Middle frontal gyrus (tissue), 1 donor: Measurements from ENCODE around the gene ZMPSTE24.
"Not testable (repeated sequence)": the region's sequence is repeated elsewhere in the genome, so short reads cannot be mapped to it uniquely, and the experiment has no call there.

ENCODE experiments used
- DNase-seq: peaks from one replicate; pipeline ENCODE4 v3.0.0-alpha.2; 2015; ENCODE audit warnings: low spot score; ENCODE audit errors: extremely low spot score

Gene ZMPSTE24

GRCh38 chr1:40316595-40317393, 58.8 kb downstream of the ZMPSTE24 start, which contains the start of gene COL9A2:
Gene COL9A2, minus strand, starts transcription at chr1:40317286. Its CDS starts 89 bp downstream, at chr1:40317197.
- DNase-seq, result peak; percentile 71

DNA sequence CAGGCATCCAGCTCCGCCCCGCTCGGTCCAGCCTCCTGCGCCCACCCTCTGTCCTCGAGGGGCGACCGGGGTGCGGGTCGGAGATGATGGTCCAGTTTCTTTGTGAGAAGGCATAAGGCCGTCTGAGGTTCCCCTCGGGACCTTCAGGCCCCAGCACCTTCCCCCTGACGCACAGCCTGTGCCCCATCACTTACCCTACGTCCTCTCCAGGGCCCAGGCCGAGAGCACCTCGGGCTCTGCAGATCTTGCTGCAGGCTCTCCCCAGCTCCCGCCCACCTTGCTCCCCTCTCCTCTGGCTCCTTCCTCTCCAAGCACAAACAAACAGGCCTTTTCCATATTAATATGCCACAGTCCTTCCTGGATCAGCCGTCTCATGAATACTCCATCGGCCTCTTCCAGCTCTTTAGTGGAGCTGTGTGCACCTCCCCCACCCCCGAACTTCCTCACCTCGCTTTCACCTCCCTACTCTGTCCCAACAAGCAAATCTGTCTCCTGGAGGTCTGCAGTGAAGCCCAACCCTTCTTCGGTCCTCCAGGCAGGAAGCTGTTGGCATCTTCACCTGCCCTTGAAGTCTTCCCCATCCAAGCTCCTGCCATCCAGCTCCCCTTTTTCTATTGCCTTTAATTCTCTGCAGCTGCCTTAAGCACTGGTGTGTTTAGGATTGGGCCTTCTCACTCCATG, 59.5 kb downstream of the ZMPSTE24 start:
- no peak for DNase-seq

DNA sequence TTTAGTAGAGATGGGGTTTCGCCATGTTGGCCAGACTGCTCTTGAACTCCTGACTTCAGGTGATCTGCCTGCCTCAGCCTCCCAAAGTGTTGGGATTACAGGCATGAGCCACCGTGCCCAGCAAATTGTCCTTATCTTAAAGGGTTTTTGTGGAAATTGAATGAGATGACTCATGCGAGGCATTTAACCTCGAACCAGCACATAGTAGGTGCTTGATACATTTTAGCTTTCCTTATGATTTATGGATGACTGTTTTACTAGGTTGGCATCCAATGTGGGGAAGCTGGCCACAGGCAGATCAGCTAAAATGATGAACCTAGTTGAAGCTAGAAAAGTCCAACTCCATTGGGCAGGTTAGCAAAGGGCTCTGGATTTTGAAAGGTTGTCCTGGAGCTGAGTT, 60.4 kb downstream of the ZMPSTE24 start:
- DNase-seq, result no peak

DNA sequence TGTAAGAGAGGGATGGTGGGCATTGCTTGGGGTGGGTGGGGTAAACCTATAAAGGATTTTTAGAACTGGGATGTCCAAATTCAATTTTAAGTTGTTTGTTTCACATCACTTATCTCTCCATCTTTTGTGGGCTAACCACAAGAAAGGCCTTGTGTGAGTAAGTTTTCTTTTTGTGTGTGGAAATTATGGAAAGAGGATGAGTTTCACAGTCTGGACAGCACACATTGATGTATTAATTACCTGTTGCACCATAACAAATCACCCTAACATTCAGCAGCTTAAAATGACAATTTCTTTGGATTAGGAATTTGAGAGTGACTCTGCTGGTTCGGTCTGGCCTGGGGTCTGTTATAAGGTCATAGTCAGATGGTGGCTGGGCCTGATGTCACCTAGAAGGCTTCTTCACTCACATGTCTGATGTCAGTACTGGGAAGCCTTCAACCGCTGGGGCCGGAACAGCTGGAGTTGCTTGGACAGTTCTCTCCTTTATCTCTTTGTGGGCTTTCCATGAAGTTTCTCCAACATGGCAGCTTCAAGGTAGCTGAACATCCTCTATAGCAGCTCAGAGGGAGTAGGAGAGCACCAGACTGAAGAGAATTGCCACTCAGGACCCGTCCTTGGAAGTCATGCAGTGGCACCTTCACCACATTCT, 61.1 kb downstream of the ZMPSTE24 start:
- DNase-seq, result no peak

DNA sequence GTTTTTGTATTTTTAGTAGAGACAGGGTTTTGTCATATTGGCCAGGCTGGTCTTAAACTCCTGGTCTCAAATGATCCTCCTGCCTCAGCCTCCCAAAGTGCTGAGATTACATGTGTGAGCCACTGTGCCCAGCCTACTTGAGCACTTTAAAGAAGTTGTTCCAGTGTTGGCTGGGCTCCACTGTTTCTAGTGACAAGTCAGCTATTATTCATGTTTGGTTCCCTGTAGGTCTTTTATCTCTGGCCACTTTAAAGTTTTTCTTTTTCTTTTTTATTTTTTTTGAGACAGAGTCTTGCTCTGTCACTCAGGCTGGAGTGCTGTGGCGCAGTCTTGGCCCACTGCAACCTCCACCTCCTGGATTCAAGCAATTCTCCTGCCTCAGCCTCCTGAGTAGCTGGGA, 73.4 kb downstream of the ZMPSTE24 start:
- not testable (repeated sequence) for DNase-seq

DNA sequence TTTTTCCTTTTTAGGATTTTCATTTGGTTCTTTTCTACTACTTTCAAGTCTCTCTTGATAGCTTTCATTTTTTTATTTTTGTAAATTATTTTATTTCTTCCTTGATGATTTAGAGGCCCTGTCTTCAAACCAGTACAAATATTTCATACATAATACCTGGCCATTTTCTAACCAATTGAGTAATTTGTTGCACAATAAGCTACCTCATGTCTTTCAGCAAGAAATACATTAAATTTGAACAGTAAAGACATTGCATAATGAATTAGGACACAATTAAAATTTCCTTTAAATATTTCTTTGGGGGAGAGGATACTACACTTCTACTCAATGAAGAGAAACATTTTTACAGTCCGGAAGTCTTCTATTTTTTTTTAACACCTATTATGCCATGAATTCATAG, 74.7 kb downstream of the ZMPSTE24 start:
- no peak for DNase-seq

DNA sequence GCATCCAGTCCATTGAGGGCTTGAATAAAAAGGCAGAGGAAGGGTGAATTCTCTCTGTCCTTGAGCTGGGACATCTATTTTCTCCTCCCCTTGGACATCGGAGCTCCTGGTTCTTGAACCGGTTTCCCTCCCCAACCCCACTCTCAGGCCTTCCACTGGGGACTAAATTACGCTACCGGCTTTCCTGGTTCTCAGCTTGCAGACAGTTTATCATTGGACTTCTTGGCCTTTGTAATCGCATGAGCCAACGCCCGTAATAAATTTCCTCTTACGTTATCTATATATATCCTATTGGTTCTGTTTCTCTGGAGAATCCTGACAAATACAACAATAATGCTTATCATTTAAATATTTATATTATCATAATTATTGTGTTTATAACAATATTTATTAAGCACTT, 79.4 kb downstream of the ZMPSTE24 start:
- DNase-seq, result no peak

DNA sequence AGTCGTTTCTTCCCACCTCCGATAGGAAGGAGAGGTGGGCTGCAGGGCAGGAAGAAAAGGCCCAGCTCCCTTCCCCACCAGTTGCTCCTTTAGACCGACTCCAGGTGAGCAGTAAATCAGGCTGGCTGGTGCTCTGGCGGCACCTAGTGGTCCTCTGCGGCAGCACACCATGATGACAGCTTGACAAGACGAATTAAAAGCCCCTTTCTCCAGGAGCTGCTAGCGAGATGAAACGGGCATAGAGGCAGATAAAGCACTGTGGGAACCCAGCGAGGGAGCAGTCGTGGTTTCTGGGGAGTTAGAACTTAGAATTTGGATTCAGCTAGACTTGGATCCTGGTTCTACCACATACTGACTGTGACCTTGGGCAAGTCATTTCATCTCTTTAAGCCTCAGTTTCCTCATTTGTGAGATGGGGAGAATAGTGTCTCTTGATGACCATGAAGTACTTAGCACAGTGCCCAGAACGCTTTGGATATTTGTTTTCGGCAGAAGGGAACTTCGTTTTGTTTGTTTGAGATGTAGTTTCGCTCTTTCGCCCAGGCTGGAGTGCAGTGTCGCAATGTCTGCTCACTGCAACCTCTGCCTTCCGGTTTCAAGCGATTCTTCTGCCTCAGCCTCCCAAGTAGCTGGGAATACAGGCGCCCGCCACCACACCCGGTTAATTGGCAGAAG, 80.8 kb downstream of the ZMPSTE24 start:
- peak; percentile 21 for DNase-seq

DNA sequence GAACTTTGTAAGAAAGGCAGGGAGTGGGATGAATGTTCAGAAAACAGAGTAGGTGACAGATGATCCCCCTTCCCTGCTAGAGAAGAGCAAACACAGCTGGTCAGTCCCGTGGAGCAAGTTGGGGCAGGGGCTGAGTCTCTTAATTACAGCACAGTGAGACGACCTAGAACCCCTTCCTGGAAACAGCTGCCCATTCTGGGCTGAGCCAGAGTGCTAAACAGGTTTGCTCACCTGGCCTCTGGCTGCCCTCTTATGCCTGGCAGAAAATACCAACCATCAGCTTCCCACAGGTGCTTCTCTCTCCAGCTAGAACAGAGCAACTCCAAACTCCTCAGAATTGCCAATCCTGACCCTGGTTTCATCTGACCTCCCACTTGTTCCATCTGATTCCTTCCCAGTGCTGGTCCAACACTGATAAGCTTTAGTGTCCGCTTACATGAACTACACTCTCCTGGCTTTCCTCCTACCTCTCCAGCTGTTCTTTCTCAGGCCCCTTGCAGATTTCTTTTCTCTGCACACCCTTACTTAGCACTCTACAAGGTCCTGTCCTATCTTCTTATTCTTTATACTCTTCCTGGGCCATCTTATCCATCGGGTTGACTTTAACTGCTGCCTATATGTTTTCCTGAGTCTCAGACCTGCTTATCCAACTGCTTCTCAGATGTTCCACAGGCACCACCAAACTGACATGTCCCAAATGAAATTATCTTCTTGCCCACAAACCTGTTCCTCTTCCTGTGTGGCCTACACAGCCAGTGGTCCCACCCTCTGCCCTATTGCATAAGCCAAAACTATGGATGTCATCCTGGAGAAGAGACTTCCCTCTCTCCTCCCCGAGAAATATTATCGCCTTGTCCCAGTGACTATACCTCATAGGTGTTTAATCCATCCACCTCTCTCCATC, 81.6 kb downstream of the ZMPSTE24 start:
- no peak for DNase-seq

DNA sequence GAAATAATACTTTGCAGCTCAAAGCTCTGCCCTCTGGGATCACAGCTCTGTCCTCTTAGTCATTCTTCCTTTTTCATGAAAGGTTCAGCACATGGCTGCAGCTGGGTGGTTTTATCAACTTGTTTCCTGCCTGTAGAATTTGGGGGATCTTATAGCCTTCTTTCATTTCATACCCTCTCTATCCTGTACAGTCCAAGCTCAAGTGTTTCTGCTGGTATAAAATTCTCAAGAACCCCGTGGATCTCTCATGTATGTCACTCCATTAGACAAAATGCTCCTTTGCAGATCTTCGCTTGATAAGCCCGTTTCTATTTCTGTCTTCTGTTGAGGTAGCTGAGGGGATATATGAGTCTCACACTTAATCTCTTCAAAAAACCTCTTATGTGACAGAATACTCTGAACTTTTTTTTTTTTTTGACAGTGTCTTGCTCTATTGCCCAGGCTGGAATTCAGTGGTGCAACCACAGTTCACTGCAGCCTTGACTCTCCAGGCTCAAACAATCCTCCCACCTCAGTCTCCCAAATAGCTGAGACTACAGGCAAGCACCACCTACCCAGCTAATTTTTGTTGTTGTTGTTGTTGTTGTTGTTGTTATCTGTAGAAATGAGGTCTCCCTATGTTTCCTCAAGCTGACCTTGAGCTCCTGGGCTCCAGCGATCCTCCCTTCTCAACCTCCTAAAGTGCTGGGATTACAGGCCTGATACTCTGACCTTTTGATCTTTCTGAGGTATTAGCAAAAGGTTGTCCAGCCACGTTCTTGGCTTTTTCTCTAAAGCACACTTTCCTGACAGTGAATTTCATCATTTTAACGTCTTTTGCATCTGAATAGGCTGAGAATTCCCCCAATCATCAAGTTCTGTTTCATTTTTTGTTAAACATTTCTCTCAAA, 83.7 kb downstream of the ZMPSTE24 start:
- DNase-seq, result no peak

DNA sequence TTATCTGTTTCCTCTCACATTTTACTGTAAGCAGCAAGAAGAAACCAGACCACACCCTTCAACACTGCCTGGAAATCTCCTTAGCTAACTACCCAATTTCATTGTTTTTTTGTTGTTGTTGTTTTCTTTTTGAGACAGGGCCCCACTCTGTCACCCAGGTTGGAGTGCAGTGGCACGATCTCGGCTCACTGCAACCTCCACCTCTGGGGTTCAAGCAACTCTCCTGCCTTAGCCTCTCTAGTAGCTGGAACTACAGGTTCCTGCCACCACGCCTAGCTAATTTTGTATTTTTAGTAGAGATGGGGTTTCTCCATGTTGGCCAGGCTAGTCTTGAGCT, 84.3 kb downstream of the ZMPSTE24 start:
- not testable (repeated sequence) for DNase-seq
